SH-SY5Y (cell line): Measurements from ENCODE around the gene TOB1.

ENCODE experiments used
- GATA2 ChIP-seq: IDR thresholded peaks from 2 replicates; pipeline ENCODE4 v1.6.1; 2011; ENCODE audit warnings: mild to moderate bottlenecking, low read depth, low read length
- GATA3 ChIP-seq: IDR thresholded peaks from 2 replicates; pipeline ENCODE4 v1.6.1; 2011; ENCODE audit warnings: low read depth, mild to moderate bottlenecking, low read length, moderate library complexity

DNA sequence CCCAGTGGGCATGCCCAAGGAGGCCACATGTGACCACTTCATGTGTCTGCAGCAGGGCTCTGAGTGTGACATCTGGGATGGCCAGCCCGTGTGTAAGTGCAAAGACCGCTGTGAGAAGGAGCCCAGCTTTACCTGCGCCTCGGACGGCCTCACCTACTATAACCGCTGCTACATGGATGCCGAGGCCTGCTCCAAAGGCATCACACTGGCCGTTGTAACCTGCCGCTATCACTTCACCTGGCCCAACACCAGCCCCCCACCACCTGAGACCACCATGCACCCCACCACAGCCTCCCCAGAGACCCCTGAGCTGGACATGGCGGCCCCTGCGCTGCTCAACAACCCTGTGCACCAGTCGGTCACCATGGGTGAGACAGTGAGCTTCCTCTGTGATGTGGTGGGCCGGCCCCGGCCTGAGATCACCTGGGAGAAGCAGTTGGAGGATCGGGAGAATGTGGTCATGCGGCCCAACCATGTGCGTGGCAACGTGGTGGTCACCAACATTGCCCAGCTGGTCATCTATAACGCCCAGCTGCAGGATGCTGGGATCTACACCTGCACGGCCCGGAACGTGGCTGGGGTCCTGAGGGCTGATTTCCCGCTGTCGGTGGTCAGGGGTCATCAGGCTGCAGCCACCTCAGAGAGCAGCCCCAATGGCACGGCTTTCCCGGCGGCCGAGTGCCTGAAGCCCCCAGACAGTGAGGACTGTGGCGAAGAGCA is 26.4 kb downstream of the TOB1 start:
- no peak for TF ChIP-seq GATA3
- TF ChIP-seq GATA2: no peak
